Measurements from ENCODE around the gene DIPK1B.

DIPK1B gene

GRCh38 chr9:136670576-136671253 lies 41.7 kb upstream of the DIPK1B start:
- H3K4me1 Mint-ChIP-seq (ENCODE audit: low read depth), result peaks cover 11% of the 10 kb centered on the region
- intact Hi-C loops (cut with micrococcal nuclease), result no loop called here
- no peaks in the 10 kb centered on the region for H3K9me3 Mint-ChIP-seq
- H3K27ac Mint-ChIP-seq, result no peak overlapping the region
- H3K27me3 Mint-ChIP-seq, result peaks cover 50% of the 10 kb centered on the region
- H3K36me3 Mint-ChIP-seq (ENCODE audit: low read depth), result peaks cover 37% of the 10 kb centered on the region
- no peak overlapping the region for H3K4me3 Mint-ChIP-seq

- Mint-ChIP-seq H3K4me3 (no peak overlapping the region), H3K4me1 (ENCODE audit: low read depth) (peaks cover 11% of the 10 kb centered on the region), H3K27ac (no peak overlapping the region), H3K9me3 (no peaks in the 10 kb centered on the region), H3K27me3 (peaks cover 50% of the 10 kb centered on the region), H3K36me3 (ENCODE audit: low read depth) (peaks cover 42% of the 10 kb centered on the region)
- intact Hi-C loops (cut with micrococcal nuclease), result no loop called here
Observed at GRCh38 chr9:136671254-136671614, 41.1 kb upstream of the DIPK1B start.

GRCh38 chr9:136671646-136672430 lies 40.5 kb upstream of the DIPK1B start:
- Mint-ChIP-seq H3K27ac (no peak overlapping the region), H3K4me3 (no peak overlapping the region), H3K27me3 (peaks cover 44% of the 10 kb centered on the region), H3K9me3 (no peaks in the 10 kb centered on the region), H3K4me1 (ENCODE audit: low read depth) (peaks cover 5% of the 10 kb centered on the region), H3K36me3 (ENCODE audit: low read depth) (peaks cover 48% of the 10 kb centered on the region)
- intact Hi-C loops (cut with micrococcal nuclease), result no loop called here

- Mint-ChIP-seq H3K9me3 (no peaks in the 10 kb centered on the region), H3K27me3 (peaks cover 37% of the 10 kb centered on the region), H3K27ac (no peak overlapping the region), H3K36me3 (ENCODE audit: low read depth) (peaks cover 55% of the 10 kb centered on the region), H3K4me1 (ENCODE audit: low read depth) (peaks cover 5% of the 10 kb centered on the region), H3K4me3 (no peak overlapping the region)
- intact Hi-C loops (cut with micrococcal nuclease), result no loop called here
Observed at GRCh38 chr9:136672431-136673087, 39.8 kb upstream of the DIPK1B start.

GRCh38 chr9:136673088-136673974 lies 39.0 kb upstream of the DIPK1B start:
- H3K36me3 Mint-ChIP-seq (ENCODE audit: low read depth), result peaks cover 60% of the 10 kb centered on the region
- H3K4me3 Mint-ChIP-seq, result no peak overlapping the region
- H3K27ac Mint-ChIP-seq, result no peak overlapping the region
- peaks cover 5% of the 10 kb centered on the region for H3K4me1 Mint-ChIP-seq (ENCODE audit: low read depth)
- H3K9me3 Mint-ChIP-seq, result no peaks in the 10 kb centered on the region
- H3K27me3 Mint-ChIP-seq, result peaks cover 29% of the 10 kb centered on the region
- intact Hi-C loops (cut with micrococcal nuclease), result no loop called here

- no peak overlapping the region for H3K4me3 Mint-ChIP-seq
- intact Hi-C loops (cut with micrococcal nuclease), result no loop called here
- no peaks in the 10 kb centered on the region for H3K9me3 Mint-ChIP-seq
- peaks cover 63% of the 10 kb centered on the region for H3K36me3 Mint-ChIP-seq (ENCODE audit: low read depth)
- H3K27ac Mint-ChIP-seq, result no peak overlapping the region
- peaks cover 13% of the 10 kb centered on the region for H3K4me1 Mint-ChIP-seq (ENCODE audit: low read depth)
- H3K27me3 Mint-ChIP-seq, result peaks cover 20% of the 10 kb centered on the region
Observed at GRCh38 chr9:136673975-136674785, 38.2 kb upstream of the DIPK1B start.

GRCh38 chr9:136674786-136675349 lies 37.5 kb upstream of the DIPK1B start:
- peaks cover 20% of the 10 kb centered on the region for H3K4me1 Mint-ChIP-seq (ENCODE audit: low read depth)
- peaks cover 67% of the 10 kb centered on the region for H3K36me3 Mint-ChIP-seq (ENCODE audit: low read depth)
- no peak overlapping the region for H3K4me3 Mint-ChIP-seq
- H3K9me3 Mint-ChIP-seq, result no peaks in the 10 kb centered on the region
- intact Hi-C loops (cut with micrococcal nuclease), result no loop called here
- H3K27me3 Mint-ChIP-seq, result peaks cover 13% of the 10 kb centered on the region
- no peak overlapping the region for H3K27ac Mint-ChIP-seq

- intact Hi-C loops (cut with micrococcal nuclease), result no loop called here
- no peaks in the 10 kb centered on the region for H3K9me3 Mint-ChIP-seq
- H3K4me1 Mint-ChIP-seq (ENCODE audit: low read depth), result peaks cover 23% of the 10 kb centered on the region
- H3K36me3 Mint-ChIP-seq (ENCODE audit: low read depth), result peaks cover 67% of the 10 kb centered on the region
- H3K27me3 Mint-ChIP-seq, result peaks cover 5% of the 10 kb centered on the region
- H3K4me3 Mint-ChIP-seq, result no peak overlapping the region
- H3K27ac Mint-ChIP-seq, result no peak overlapping the region
Observed at GRCh38 chr9:136675477-136676296, 36.7 kb upstream of the DIPK1B start.

GRCh38 chr9:136676297-136676794 lies 36.0 kb upstream of the DIPK1B start:
- H3K27me3 Mint-ChIP-seq, result peaks cover 2% of the 10 kb centered on the region

GRCh38 chr9:136676920-136677686 lies 35.3 kb upstream of the DIPK1B start:
- intact Hi-C loops (cut with micrococcal nuclease), result no loop called here
- H3K4me1 Mint-ChIP-seq (ENCODE audit: low read depth), result peaks cover 33% of the 10 kb centered on the region
- H3K4me3 Mint-ChIP-seq, result no peak overlapping the region
- peaks cover 74% of the 10 kb centered on the region for H3K36me3 Mint-ChIP-seq (ENCODE audit: low read depth)
- H3K27me3 Mint-ChIP-seq, result no peaks in the 10 kb centered on the region
- H3K9me3 Mint-ChIP-seq, result no peaks in the 10 kb centered on the region
- H3K27ac Mint-ChIP-seq, result no peak overlapping the region

More at GRCh38 chr9:136676297-136676794, 36.0 kb upstream of the DIPK1B start:
- peaks cover 29% of the 10 kb centered on the region for H3K4me1 Mint-ChIP-seq (ENCODE audit: low read depth)
- no peak overlapping the region for H3K4me3 Mint-ChIP-seq
- H3K27ac Mint-ChIP-seq, result no peak overlapping the region
- intact Hi-C loops (cut with micrococcal nuclease), result no loop called here
- H3K36me3 Mint-ChIP-seq (ENCODE audit: low read depth), result peaks cover 73% of the 10 kb centered on the region
- no peaks in the 10 kb centered on the region for H3K9me3 Mint-ChIP-seq

GRCh38 chr9:136678034-136678433 lies 34.3 kb upstream of the DIPK1B start:
- Mint-ChIP-seq H3K4me3 (no peak overlapping the region), H3K4me1 (ENCODE audit: low read depth) (peaks cover 41% of the 10 kb centered on the region), H3K9me3 (no peaks in the 10 kb centered on the region), H3K27me3 (no peaks in the 10 kb centered on the region), H3K27ac (no peak overlapping the region), H3K36me3 (ENCODE audit: low read depth) (peaks cover 68% of the 10 kb centered on the region)
- intact Hi-C loops (cut with micrococcal nuclease), result no loop called here
